HG02973 (cell line): ENCODE measurements around the gene LBX2.
"Not testable (repeated sequence)": the region's sequence is repeated elsewhere in the genome, so short reads cannot be mapped to it uniquely, and the experiment has no call there.

ENCODE experiments used
- ATAC-seq: cut with Tn5 transposase; IDR thresholded peaks from one replicate; pipeline ENCODE4 v1.9.1; 2021; ENCODE audit warnings: moderate library complexity; ENCODE audit not compliant: unreplicated experiment

Gene LBX2

GRCh38 chr2:74486141-74486540, 13.3 kb downstream of the LBX2 start:
- no peak for ATAC-seq

GRCh38 chr2:74483675-74484164, 15.7 kb downstream of the LBX2 start:
- not testable (repeated sequence) for ATAC-seq

GRCh38 chr2:74482801-74483674, 16.4 kb downstream of the LBX2 start, which contains the start of the genes CCDC142 and TTC31:
Gene CCDC142 (minus strand): TSS chr2:74482998. CDS start chr2:74482837, 161 bp downstream.
Gene TTC31 (plus strand): TSS chr2:74483081. CDS start chr2:74483096, 15 bp downstream.
- peak; percentile 84 for ATAC-seq

- peak; percentile 31 for ATAC-seq
Measured at GRCh38 chr2:74481961-74482800, 17.2 kb downstream of the LBX2 start.

GRCh38 chr2:74481431-74481830, 18.0 kb downstream of the LBX2 start:
- ATAC-seq, result no peak

GRCh38 chr2:74474899-74475298, 24.5 kb downstream of the LBX2 start:
- ATAC-seq, result no peak

- no peak for ATAC-seq
Measured at GRCh38 chr2:74474481-74474880, 24.9 kb downstream of the LBX2 start.

- peak; percentile 5 for ATAC-seq
Measured at GRCh38 chr2:74472945-74473258, 26.5 kb downstream of the LBX2 start.

- peak; percentile 68 for ATAC-seq
Measured at GRCh38 chr2:74472086-74472944, 27.1 kb downstream of the LBX2 start, which contains the start of gene MRPL53. Gene MRPL53 (minus strand): TSS chr2:74472680. CDS start chr2:74472660, 20 bp downstream.

GRCh38 chr2:74471332-74472065, 27.9 kb downstream of the LBX2 start:
- no peak for ATAC-seq

GRCh38 chr2:74470742-74471141, 28.7 kb downstream of the LBX2 start:
- not testable (repeated sequence) for ATAC-seq

- no peak for ATAC-seq
Measured at GRCh38 chr2:74464406-74464805, 35.0 kb downstream of the LBX2 start.

- no peak for ATAC-seq
Measured at GRCh38 chr2:74462786-74463105, 36.7 kb downstream of the LBX2 start.

GRCh38 chr2:74462054-74462785, 37.2 kb downstream of the LBX2 start:
- ATAC-seq, result no peak

GRCh38 chr2:74461187-74462053, 38.0 kb downstream of the LBX2 start:
- no peak for ATAC-seq

- ATAC-seq, result not testable (repeated sequence)
Measured at GRCh38 chr2:74460187-74460586, 39.2 kb downstream of the LBX2 start.

GRCh38 chr2:74459503-74460118, 39.8 kb downstream of the LBX2 start:
- ATAC-seq, result not testable (repeated sequence)

GRCh38 chr2:74458938-74459363, 40.5 kb downstream of the LBX2 start:
- ATAC-seq, result no peak
